Activated T-cell treated with anti-CD3 and anti-CD28 coated beads for 1 hour (primary cell): ENCODE results near the gene STXBP1.
A peak's percentile ranks its signal among the peaks of the same experiment; 100 is the strongest.
"Not testable (repeated sequence)": the region's sequence is repeated elsewhere in the genome, so short reads cannot be mapped to it uniquely, and the experiment has no call there.

ENCODE experiments used
- DNase-seq: peaks from one replicate; pipeline ENCODE4 v3.0.0-alpha.2; 2020; ENCODE audit warnings: low read depth

STXBP1 gene

GRCh38 chr9:127578627-127578951 is 33.5 kb upstream of the STXBP1 start:
- DNase-seq, result no peak

DNA sequence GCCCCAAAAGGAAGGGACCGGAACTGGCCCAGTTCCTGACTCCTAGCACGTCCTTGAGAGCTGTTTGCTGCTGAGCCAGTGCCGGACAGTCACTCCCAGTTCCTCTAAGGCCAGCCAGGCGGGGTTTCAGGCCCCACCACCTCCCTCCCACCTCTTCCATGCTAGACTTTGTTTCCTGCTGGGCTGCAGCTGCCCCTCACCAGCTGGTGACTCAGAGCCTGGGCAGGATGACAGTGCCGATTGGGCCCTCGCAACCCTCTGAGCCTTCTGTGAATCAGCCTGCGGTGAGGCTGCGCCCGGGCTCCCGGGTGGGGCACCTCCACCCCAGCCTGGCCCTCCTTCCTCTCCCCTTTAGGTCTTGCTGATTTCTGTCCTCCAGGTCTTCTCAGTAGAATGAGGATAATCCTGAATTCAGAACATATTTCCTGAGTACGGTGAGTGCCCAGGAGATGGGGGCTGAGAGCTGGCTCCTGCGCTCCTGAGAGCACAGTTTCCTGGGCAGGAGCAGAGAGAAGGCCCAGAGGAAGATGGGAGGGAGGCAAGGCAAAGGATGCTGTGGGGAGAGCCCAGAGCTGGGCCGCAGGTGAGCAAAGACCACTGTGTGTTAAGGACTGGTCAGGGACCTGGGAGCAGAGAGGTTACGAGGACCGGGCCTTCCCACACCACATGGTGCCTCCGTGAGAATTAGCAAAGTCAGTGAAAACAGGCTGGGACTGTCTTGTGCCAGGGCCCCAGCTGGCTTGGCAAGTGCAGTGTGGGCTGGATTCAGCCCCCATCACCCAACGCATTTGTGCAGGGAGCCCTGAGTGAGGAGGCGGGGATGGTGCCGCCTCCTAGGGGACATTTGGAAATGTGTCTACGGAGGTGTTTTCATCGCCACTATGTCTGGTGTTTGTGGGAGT is 32.9 kb upstream of the STXBP1 start:
- peak; percentile 63 for DNase-seq

GRCh38 chr9:127580366-127580765 is 31.7 kb upstream of the STXBP1 start:
- DNase-seq, result no peak

DNA sequence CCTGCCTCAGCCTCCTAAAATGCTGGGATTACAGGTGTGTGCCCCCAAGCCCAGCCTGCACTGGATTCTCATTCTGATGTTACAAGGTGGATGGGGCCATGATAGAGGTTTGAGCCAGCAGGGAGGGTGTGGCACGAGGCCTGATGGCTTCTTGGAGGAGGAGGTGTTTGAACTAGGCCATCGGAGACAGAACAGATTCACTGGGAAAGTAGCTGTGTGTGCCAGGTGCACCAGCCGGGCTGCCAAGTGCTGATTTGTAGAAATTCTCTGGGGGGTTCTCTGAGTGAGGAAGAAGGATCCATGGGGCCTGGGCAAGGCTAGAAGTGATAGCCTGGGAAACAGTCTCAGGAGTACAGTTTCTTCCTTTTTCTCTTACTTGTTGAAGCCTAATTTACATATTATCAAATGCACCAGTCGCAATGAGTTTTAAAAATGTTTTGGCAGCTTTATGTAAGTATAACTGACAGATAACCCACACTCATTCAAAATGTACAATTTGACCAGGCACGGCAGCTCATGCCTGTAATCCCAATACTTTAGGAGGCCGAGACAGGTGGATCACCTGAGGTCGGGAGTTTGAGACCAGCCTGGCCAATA is 31.1 kb upstream of the STXBP1 start:
- DNase-seq, result no peak

DNA sequence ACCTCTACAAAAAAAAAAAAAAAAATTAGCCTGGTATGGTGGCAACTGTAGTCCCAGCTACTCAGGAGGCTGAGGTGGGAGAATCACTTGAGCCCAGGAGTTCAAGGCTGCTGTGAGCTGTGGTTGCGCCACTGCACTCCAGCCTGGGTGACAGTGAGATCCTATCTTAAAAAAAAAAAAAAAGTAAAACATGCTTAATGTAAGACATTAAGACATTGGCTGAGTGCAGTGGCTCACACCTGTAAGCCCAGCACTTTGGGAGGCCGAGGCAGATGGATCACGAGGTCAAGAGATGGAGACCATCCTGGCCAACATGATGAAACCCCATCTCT is 27.6 kb upstream of the STXBP1 start:
- not testable (repeated sequence) for DNase-seq

DNA sequence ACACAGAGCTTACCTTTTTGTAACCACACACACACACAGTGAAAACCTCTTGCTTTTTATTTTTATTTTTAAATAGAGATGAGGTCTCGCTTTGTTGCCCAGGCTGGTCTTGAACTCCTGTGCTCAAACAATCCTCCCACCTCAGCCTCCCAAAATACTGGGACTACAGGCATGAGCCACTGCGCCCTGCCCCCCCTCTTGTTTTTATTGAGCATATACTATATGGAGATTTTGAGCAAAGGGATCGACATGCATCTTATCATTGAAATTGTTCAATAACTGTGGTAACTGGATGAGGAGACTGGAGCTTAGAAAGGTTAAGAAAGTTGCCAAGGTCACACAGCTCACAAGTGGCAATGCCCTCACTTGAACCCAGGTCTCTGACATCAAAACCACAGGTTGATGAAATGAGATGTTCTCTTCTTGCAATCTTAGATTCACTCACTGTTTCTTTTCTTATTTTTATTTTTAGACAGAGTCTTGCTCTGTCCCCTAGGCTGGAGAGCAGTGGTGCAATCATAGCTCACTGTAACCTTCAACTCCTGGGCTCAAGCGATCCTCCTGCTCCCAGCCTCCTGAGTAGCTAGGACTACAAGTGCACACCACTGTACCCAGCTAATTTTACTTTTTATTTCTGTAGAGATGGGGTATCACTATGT is 26.8 kb upstream of the STXBP1 start:
- DNase-seq, result no peak

DNA sequence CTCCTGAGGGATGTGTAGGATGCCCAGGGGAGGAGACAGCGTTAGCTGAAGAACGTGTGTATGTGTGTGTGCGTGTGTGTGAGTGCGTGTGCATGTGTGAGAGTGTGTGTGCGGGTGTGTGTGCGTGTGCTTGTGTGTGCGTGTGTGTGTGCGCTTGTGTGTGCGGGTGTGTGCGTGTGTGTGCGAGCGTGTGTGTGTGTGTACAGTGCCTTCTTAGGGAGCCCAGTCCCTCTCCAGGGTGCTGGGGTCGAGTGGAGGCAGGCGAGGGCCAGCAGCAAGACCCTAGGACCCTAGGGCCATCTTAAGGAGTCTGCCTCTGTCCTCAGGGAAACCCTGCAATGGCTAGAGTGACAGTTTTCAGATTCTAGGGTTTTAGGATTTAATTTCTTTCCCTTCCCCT is 26.0 kb upstream of the STXBP1 start:
- DNase-seq, result no peak

DNA sequence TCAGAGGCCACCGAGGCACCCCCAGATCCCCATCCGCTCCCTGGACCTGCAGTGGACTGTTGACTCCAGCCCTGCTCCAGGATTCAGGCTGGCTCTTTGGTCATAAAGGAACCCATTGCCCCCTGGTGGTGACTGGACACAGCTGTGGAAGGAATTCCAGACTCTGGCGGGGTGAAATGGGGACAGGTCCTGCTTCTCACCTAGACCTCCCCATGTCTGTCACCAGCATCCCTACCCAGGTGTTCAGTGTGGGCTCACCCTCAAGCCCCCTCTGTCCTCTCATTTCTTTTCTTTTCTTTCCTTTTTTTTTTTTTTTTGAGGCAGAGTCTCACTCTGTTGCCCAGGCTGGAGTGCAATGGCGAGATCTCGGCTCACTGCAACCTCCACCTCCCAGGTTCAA is 25.5 kb upstream of the STXBP1 start:
- peak; percentile 49 for DNase-seq

- no peak for DNase-seq
These were observed 24.1 kb upstream of the STXBP1 start for GRCh38 chr9:127587966-127588365.

- DNase-seq, result no peak
These were observed 23.2 kb upstream of the STXBP1 start for GRCh38 chr9:127588740-127589506.

GRCh38 chr9:127589955-127590370 is 22.1 kb upstream of the STXBP1 start:
- DNase-seq, result no peak

GRCh38 chr9:127595611-127596010 is 16.5 kb upstream of the STXBP1 start:
- DNase-seq, result no peak

- no peak for DNase-seq
These were observed 13.1 kb upstream of the STXBP1 start for GRCh38 chr9:127598839-127599549.

DNA sequence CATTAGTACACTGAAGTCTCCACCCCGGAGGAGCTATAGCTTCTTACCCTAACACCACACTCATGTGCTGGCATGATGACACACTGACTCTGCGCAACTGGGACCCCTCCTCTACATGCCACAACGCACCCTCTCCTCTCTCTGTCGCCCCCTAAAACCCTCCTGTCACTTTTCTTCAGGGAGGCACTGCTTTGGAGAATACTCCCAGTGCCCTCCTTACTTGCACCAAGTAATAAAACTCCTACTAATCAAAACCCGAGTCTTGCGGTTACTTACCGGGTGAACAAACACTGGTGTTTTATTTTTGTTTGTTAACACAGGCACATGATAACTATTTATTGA is 12.6 kb upstream of the STXBP1 start:
- no peak for DNase-seq

DNA sequence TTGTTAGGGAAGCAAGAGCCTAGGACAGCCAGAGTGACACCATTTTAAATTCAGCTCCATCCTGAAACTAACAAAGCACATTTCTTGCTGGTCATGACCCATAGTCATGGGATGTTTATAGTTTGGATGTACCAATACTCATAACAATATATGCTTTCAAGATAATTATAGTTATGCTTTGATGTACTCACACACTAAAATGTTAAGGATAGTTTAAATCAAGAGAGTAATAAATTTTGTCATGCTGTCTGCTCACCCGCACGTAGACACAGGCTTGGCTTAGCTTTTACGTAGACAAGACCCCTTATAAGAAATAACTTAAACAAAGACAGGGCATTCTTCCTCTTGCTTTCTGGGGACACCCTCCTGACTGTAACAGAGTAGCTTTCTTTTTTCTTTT is 8.9 kb upstream of the STXBP1 start:
- DNase-seq, result no peak

- DNase-seq, result no peak
These were observed 6.0 kb upstream of the STXBP1 start for GRCh38 chr9:127606043-127606442.

- peak; percentile 57 for DNase-seq
These were observed 3.7 kb upstream of the STXBP1 start for GRCh38 chr9:127608104-127608966.

GRCh38 chr9:127611603-127611898 is 526 bp upstream of the STXBP1 start:
- no peak for DNase-seq

GRCh38 chr9:127612939-127613582 is 984 bp downstream of the STXBP1 start:
- DNase-seq, result peak; percentile 14

- DNase-seq, result no peak
These were observed 1.5 kb downstream of the STXBP1 start for GRCh38 chr9:127613583-127613954.

DNA sequence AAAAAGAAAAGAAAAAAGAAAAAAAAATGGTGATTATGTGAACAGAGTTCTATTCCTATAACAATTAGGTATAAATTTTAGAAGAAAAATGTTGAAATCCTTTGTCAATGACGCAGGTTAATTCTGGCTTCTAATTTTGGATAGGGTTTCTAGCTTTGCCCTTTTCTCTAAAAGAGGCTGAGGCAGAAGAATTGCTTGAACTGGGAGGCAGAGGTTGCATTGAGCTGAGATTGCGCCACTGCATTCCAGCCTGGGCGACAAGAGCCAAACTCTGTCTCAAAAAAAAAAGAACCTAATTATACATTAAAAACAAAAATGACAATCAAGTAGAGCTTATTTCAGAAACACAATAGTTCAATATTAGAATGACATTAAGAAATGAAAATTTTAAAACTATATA is 2.9 kb downstream of the STXBP1 start:
- no peak for DNase-seq
